Osteocyte (in vitro differentiated cells): Measurements from ENCODE around the gene FOXI1. TPM values are rescaled to one million over a fixed set of nuclear protein-coding genes. Genes with fewer than 3 reads are reported as not detected.

ENCODE experiments used
- DNase-seq: peaks from one replicate; pipeline ENCODE4 v3.0.0; 2021; ENCODE audit warnings: mixed read lengths; ENCODE audit not compliant: unreplicated experiment; ENCODE audit errors: extremely low spot score
- H3K27ac Mint-ChIP-seq: one replicate; pipeline ENCODE4 v1.8.0; 2021; ENCODE audit warnings: mild to moderate bottlenecking, mixed read lengths; ENCODE audit not compliant: unreplicated experiment
- H3K27me3 Mint-ChIP-seq: one replicate; pipeline ENCODE4 v1.8.0; 2021; ENCODE audit warnings: mixed read lengths; ENCODE audit not compliant: unreplicated experiment
- H3K36me3 Mint-ChIP-seq: one replicate; pipeline ENCODE4 v1.8.0; 2021; ENCODE audit warnings: mixed read lengths; ENCODE audit not compliant: unreplicated experiment
- H3K4me1 Mint-ChIP-seq: one replicate; pipeline ENCODE4 v1.8.0; 2021; ENCODE audit warnings: mixed read lengths; ENCODE audit not compliant: unreplicated experiment
- H3K4me3 Mint-ChIP-seq: one replicate; pipeline ENCODE4 v1.8.0; 2021; ENCODE audit warnings: mild to moderate bottlenecking, moderate library complexity, mixed read lengths; ENCODE audit not compliant: unreplicated experiment
- H3K9me3 Mint-ChIP-seq: one replicate; pipeline ENCODE4 v1.8.0; 2021; ENCODE audit warnings: mixed read lengths; ENCODE audit not compliant: unreplicated experiment
- CTCF ChIP-seq: fragments of 200-600 bp; sonication (generic); IDR thresholded peaks from 2 replicates; pipeline ENCODE4 v1.5.0; 2021; ENCODE audit warnings: antibody characterized with exemption, mild to moderate bottlenecking, moderate library complexity
- total RNA-seq: library from RNA; stranded (reverse); gene quantifications from 2 replicates; pipeline ENCODE4 v1.2.1, GENCODE V29; 2021

Gene FOXI1
- total RNA-seq, 1 donor from 2014 or later: not detected

GRCh38 chr5:170109059-170110031 lies 3.6 kb downstream of the FOXI1 start:
- no peak overlapping the region for H3K27ac Mint-ChIP-seq
- peak; percentile 54 for DNase-seq
- H3K4me1 Mint-ChIP-seq: peaks cover 3% of the 10 kb centered on the region
- TF ChIP-seq CTCF: no peak
- H3K4me3 Mint-ChIP-seq: no peak overlapping the region
- peaks cover 19% of the 10 kb centered on the region for H3K27me3 Mint-ChIP-seq
- H3K9me3 Mint-ChIP-seq: no peaks in the 10 kb centered on the region
- no peaks in the 10 kb centered on the region for H3K36me3 Mint-ChIP-seq

- Mint-ChIP-seq H3K27ac (no peak overlapping the region), H3K27me3 (peaks cover 16% of the 10 kb centered on the region), H3K36me3 (no peaks in the 10 kb centered on the region), H3K4me3 (no peak overlapping the region), H3K4me1 (peaks cover 3% of the 10 kb centered on the region), H3K9me3 (no peaks in the 10 kb centered on the region)
- no peak for TF ChIP-seq CTCF
- peak; percentile 17 for DNase-seq
Observed at GRCh38 chr5:170110403-170111087, 4.8 kb downstream of the FOXI1 start.

GRCh38 chr5:170111088-170111785 lies 5.5 kb downstream of the FOXI1 start:
- Mint-ChIP-seq H3K36me3 (no peaks in the 10 kb centered on the region), H3K27me3 (peaks cover 15% of the 10 kb centered on the region), H3K4me1 (peaks cover 3% of the 10 kb centered on the region), H3K9me3 (peaks cover 5% of the 10 kb centered on the region), H3K4me3 (no peak overlapping the region), H3K27ac (no peak overlapping the region)
- TF ChIP-seq CTCF: no peak
- DNase-seq: peak; percentile 68

- TF ChIP-seq CTCF: no peak
- Mint-ChIP-seq H3K36me3 (no peaks in the 10 kb centered on the region), H3K27me3 (peaks cover 8% of the 10 kb centered on the region), H3K4me1 (peaks cover 3% of the 10 kb centered on the region), H3K27ac (no peak overlapping the region), H3K9me3 (peaks cover 5% of the 10 kb centered on the region), H3K4me3 (no peak overlapping the region)
- DNase-seq: peak; percentile 60
Observed at GRCh38 chr5:170112876-170113521, 7.3 kb downstream of the FOXI1 start.
